ENCODE results near the gene KLK7. TPM values are rescaled to one million over a fixed set of nuclear protein-coding genes. Genes with fewer than 3 reads are reported as not detected.

The KLK7 gene
- total and polyA plus RNA-seq, 4 experiments from 2014 or later = not detected

GRCh38 chr19:51019544-51019925, 35.8 kb upstream of the KLK7 start, which contains the start of gene KLK10:
KLK10 (minus strand) TSS chr19:51019709; CDS start chr19:51019130, 579 bp downstream.
- Mint-ChIP-seq H3K36me3 (no peaks in the 10 kb centered on the region), H3K4me1 (peaks cover 7 to 24% (median 11%) of the 10 kb centered on the region in 4 donors), H3K4me3 (peak within 1 kb of the TSS in 5 of 8 donors; percentile 15 to 81 (median 52)), H3K9me3 (peaks cover 0 to 7% (median 0%) of the 10 kb centered on the region in 8 donors), H3K27me3 (peaks cover 36 to 43% of the 10 kb centered on the region in 2 donors), H3K27ac (peak within 1 kb of the TSS in 1 of 7 donors; percentile 41)
- ChIA-PET POLR2A (ENCODE audit: partially characterized antibody) (no interaction called here), CTCF (ENCODE audit: partially characterized antibody) (no interaction called here)
- Histone ChIP-seq H3K4me3 (ENCODE audit: low read length in 2 of 2) (no peak within 1 kb of the TSS), H3K4me1 (ENCODE audit: insufficient read depth, low read length) (no peaks in the 10 kb centered on the region), H3K27ac (ENCODE audit: low read depth, low read length) (no peak within 1 kb of the TSS), H3K27me3 (ENCODE audit: insufficient read depth, low read length) (peaks cover 14% of the 10 kb centered on the region), H3K36me3 (ENCODE audit: insufficient read depth, low read length) (no peaks in the 10 kb centered on the region), H3K9me3 (ENCODE audit: control insufficient read depth in 1 of 2, low read length in 2 of 2) (no peaks in the 10 kb centered on the region)
- intact Hi-C loops (cut with micrococcal nuclease) = no loop called here
- no peak for DNase-seq

GRCh38 chr19:51018745-51019543, 35.2 kb upstream of the KLK7 start:
- ChIA-PET POLR2A (ENCODE audit: partially characterized antibody) (no interaction called here), CTCF (ENCODE audit: partially characterized antibody) (no interaction called here)
- Histone ChIP-seq H3K36me3 (ENCODE audit: insufficient read depth, low read length) (no peaks in the 10 kb centered on the region), H3K4me3 (ENCODE audit: low read length in 2 of 2) (no peak overlapping the region), H3K27ac (ENCODE audit: low read depth, low read length) (no peak overlapping the region), H3K9me3 (ENCODE audit: control insufficient read depth in 1 of 2, low read length in 2 of 2) (no peaks in the 10 kb centered on the region), H3K27me3 (ENCODE audit: insufficient read depth, low read length) (peaks cover 14% of the 10 kb centered on the region), H3K4me1 (ENCODE audit: insufficient read depth, low read length) (no peaks in the 10 kb centered on the region)
- Mint-ChIP-seq H3K27me3 (peaks cover 41 to 49% of the 10 kb centered on the region in 2 donors), H3K4me3 (peak overlapping the region in 5 of 8 donors; percentile 15 to 81 (median 52)), H3K9me3 (peaks cover 0 to 7% (median 0%) of the 10 kb centered on the region in 8 donors), H3K36me3 (no peaks in the 10 kb centered on the region), H3K27ac (no peak overlapping the region), H3K4me1 (peaks cover 7 to 24% (median 11%) of the 10 kb centered on the region in 4 donors)
- intact Hi-C loops (cut with micrococcal nuclease) = no loop called here
- no peak for DNase-seq

GRCh38 chr19:51016798-51017683, 33.3 kb upstream of the KLK7 start:
- Mint-ChIP-seq H3K27ac (peak overlapping the region in 1 of 7 donors; percentile 65), H3K9me3 (peaks cover 0 to 7% (median 0%) of the 10 kb centered on the region in 8 donors), H3K36me3 (no peaks in the 10 kb centered on the region), H3K4me3 (peak overlapping the region in 3 of 8 donors; percentile 29 to 64 (median 63)), H3K4me1 (peaks cover 7 to 24% (median 11%) of the 10 kb centered on the region in 4 donors), H3K27me3 (peaks cover 43 to 57% of the 10 kb centered on the region in 2 donors)
- Histone ChIP-seq H3K9me3 (ENCODE audit: control insufficient read depth in 1 of 2, low read length in 2 of 2) (no peaks in the 10 kb centered on the region), H3K4me1 (ENCODE audit: insufficient read depth, low read length) (no peaks in the 10 kb centered on the region), H3K27me3 (ENCODE audit: insufficient read depth, low read length) (peaks cover 19% of the 10 kb centered on the region), H3K36me3 (ENCODE audit: insufficient read depth, low read length) (no peaks in the 10 kb centered on the region), H3K27ac (ENCODE audit: low read depth, low read length) (no peak overlapping the region), H3K4me3 (ENCODE audit: low read length in 2 of 2) (no peak overlapping the region)
- DNase-seq = peak in 1 of 5 donors; percentile 15
- CTCF ChIA-PET (ENCODE audit: partially characterized antibody) = no interaction called here
- POLR2A ChIA-PET (ENCODE audit: partially characterized antibody) = no interaction called here
- intact Hi-C loops (cut with micrococcal nuclease) = no loop called here

GRCh38 chr19:51015691-51016267, 32.1 kb upstream of the KLK7 start:
- peaks cover 6 to 24% (median 8%) of the 10 kb centered on the region in 4 donors for H3K4me1 Mint-ChIP-seq
- intact Hi-C loops (cut with micrococcal nuclease) = no loop called here
- H3K4me3 Mint-ChIP-seq = peak overlapping the region in 1 of 8 donors; percentile 13
- CTCF ChIA-PET (ENCODE audit: partially characterized antibody) = no interaction called here
- no peak for DNase-seq
- Histone ChIP-seq H3K4me1 (ENCODE audit: insufficient read depth, low read length) (no peaks in the 10 kb centered on the region), H3K27me3 (ENCODE audit: insufficient read depth, low read length) (peaks cover 19% of the 10 kb centered on the region), H3K4me3 (ENCODE audit: low read length in 2 of 2) (no peak overlapping the region), H3K27ac (ENCODE audit: low read depth, low read length) (no peak overlapping the region), H3K9me3 (ENCODE audit: control insufficient read depth in 1 of 2, low read length in 2 of 2) (no peaks in the 10 kb centered on the region), H3K36me3 (ENCODE audit: insufficient read depth, low read length) (no peaks in the 10 kb centered on the region)
- H3K27me3 Mint-ChIP-seq = peaks cover 43 to 53% of the 10 kb centered on the region in 2 donors
- H3K36me3 Mint-ChIP-seq = no peaks in the 10 kb centered on the region
- H3K27ac Mint-ChIP-seq = no peak overlapping the region
- POLR2A ChIA-PET (ENCODE audit: partially characterized antibody) = no interaction called here
- H3K9me3 Mint-ChIP-seq = peaks cover 0 to 7% (median under 1%) of the 10 kb centered on the region in 8 donors

- H3K27me3 ChIP-seq (ENCODE audit: insufficient read depth, low read length) = peaks cover 14% of the 10 kb centered on the region
- CTCF ChIA-PET (ENCODE audit: partially characterized antibody) = no interaction called here
These were observed 30.5 kb upstream of the KLK7 start for GRCh38 chr19:51014242-51014641.

GRCh38 chr19:51012661-51013190, 29.0 kb upstream of the KLK7 start:
- no peaks in the 10 kb centered on the region for H3K9me3 ChIP-seq (ENCODE audit: control insufficient read depth in 1 of 2, low read length in 2 of 2)
- intact Hi-C loops (cut with micrococcal nuclease) = no loop called here
- ChIA-PET POLR2A (ENCODE audit: partially characterized antibody) (no interaction called here), CTCF (ENCODE audit: partially characterized antibody) (interaction anchor here (0.6 kb wide), 1 partner anchor 10 kb away, joined by 3 read pairs; no protein-coding TSS in a partner anchor)
- Mint-ChIP-seq H3K27ac (no peak overlapping the region), H3K36me3 (no peaks in the 10 kb centered on the region), H3K4me1 (peaks cover 3 to 9% (median 5%) of the 10 kb centered on the region in 4 donors), H3K4me3 (no peak overlapping the region), H3K27me3 (peaks cover 42 to 55% of the 10 kb centered on the region in 2 donors), H3K9me3 (peaks cover 0 to 7% (median 1%) of the 10 kb centered on the region in 8 donors)
- H3K4me3 ChIP-seq (ENCODE audit: low read length in 2 of 2) = no peak overlapping the region
- H3K36me3 ChIP-seq (ENCODE audit: insufficient read depth, low read length) = no peaks in the 10 kb centered on the region
- peaks cover 14% of the 10 kb centered on the region for H3K27me3 ChIP-seq (ENCODE audit: insufficient read depth, low read length)
- H3K4me1 ChIP-seq (ENCODE audit: insufficient read depth, low read length) = no peaks in the 10 kb centered on the region
- DNase-seq = no peak
- H3K27ac ChIP-seq (ENCODE audit: low read depth, low read length) = no peak overlapping the region

More at GRCh38 chr19:51014242-51014641, 30.5 kb upstream of the KLK7 start:
- H3K36me3 ChIP-seq (ENCODE audit: insufficient read depth, low read length) = no peaks in the 10 kb centered on the region
- DNase-seq = no peak
- peaks cover 5 to 18% (median 7%) of the 10 kb centered on the region in 4 donors for H3K4me1 Mint-ChIP-seq
- peaks cover 0 to 7% (median 1%) of the 10 kb centered on the region in 8 donors for H3K9me3 Mint-ChIP-seq
- H3K27me3 Mint-ChIP-seq = peaks cover 44 to 57% of the 10 kb centered on the region in 2 donors
- H3K27ac Mint-ChIP-seq = no peak overlapping the region
- no peaks in the 10 kb centered on the region for H3K4me1 ChIP-seq (ENCODE audit: insufficient read depth, low read length)
- intact Hi-C loops (cut with micrococcal nuclease) = no loop called here
- H3K27ac ChIP-seq (ENCODE audit: low read depth, low read length) = no peak overlapping the region
- H3K4me3 Mint-ChIP-seq = no peak overlapping the region
- POLR2A ChIA-PET (ENCODE audit: partially characterized antibody) = no interaction called here
- no peak overlapping the region for H3K4me3 ChIP-seq (ENCODE audit: low read length in 2 of 2)
- H3K9me3 ChIP-seq (ENCODE audit: control insufficient read depth in 1 of 2, low read length in 2 of 2) = no peaks in the 10 kb centered on the region
- no peaks in the 10 kb centered on the region for H3K36me3 Mint-ChIP-seq

Measured in CD4-positive, alpha-beta memory T cell (primary cell).